ENCODE results near the gene CDH20.
"Not testable (repeated sequence)": the region's sequence is repeated elsewhere in the genome, so short reads cannot be mapped to it uniquely, and the experiment has no call there.

The CDH20 gene

DNA sequence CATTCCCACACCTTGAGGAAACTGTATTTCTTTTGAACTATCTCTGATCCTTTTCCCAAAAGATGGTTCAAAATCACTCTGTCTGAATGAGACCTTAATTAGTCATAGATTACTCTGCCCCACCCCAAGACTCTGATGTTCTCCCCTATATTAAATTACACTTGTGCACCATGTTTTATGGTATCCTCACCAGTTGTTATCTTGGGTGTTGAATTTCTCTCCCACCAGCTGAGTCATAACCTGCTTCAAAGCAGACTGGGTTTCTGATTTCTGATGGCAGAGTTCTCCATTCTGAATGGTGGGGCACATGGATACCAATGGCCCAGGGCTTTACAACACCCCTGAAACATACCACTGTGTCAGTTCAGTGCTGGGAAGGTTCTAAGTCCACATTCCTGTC lies 15.0 kb downstream of the CDH20 start:
- DNase-seq (ENCODE audit: low read depth): no peak

DNA sequence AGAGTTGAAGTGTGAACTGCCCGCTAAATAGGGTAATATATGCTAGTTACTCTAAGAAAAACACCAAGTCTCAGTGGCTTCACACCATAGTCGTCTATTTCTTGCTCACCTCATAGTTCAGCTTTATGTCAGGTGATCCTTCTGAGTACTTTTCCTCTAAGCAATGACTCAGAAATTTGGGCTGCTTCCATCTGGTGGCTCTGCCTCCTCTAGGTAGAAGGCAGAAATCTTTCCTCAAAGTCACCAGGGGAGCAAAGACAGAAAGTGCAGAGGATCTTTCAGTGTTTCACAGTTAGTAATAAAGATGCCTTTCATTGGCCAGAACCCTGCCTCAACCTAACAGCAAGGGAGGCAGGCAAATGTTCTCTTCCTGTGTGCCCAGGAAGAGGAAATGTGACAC lies 17.3 kb downstream of the CDH20 start:
- DNase-seq (ENCODE audit: low read depth): no peak

DNA sequence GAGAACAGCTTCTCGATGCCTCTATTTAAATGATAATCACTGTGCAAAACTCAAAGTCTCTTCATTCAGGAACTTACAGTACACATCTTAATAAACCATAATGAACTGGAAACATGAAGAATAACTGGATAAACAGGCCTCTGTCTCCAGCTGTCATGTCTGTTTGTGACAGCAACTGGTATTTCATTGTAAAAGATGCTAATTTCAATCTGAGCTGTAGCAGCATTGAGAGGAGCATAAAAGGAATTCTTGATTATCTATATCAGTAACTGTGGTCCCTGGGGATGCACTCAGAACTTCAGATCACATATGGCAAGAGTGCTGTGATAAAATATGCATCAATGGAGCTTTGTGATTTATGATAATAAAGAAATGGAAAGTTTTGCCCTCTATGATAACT lies 18.8 kb downstream of the CDH20 start:
- no peak for DNase-seq (ENCODE audit: low read depth)

DNA sequence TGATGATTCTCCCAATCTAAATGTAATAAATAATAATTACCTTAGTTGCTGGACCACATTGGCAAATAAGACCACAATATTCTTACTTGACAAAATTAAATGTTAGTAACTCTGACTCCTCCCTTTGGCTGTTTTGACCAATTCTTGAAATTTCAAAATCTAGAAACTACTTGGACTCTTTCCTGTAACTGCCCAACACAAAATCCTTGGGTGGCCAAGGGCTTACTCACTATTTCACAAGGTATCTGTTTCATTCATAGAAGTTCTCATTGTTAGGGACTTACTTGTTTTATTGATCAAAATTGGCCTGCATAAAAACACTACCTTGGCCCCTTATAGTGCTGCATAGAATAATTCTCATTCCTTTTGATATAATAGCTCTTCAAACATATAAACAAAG lies 19.4 kb downstream of the CDH20 start:
- DNase-seq (ENCODE audit: low read depth): no peak

GRCh38 chr18:61360404-61361383 lies 27.5 kb downstream of the CDH20 start:
- DNase-seq (ENCODE audit: low read depth): no peak

DNA sequence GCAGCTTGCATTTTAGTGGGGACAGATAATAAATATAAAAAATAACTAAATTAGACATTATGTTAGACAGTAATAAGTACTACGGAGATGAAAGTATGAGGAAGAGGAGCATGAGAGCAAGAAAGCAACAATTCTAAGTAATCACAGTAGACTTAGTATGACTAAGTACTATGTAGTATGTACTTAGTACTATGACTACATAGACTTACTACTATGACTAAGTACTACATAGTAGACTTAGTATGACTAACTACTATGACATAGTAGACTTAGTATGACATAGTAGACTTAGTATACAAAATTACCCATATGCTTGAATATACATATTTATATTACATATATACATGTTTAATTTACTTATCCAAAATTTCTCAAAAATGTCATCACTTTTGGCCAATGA lies 29.3 kb downstream of the CDH20 start:
- no peak for DNase-seq (ENCODE audit: low read depth)

DNA sequence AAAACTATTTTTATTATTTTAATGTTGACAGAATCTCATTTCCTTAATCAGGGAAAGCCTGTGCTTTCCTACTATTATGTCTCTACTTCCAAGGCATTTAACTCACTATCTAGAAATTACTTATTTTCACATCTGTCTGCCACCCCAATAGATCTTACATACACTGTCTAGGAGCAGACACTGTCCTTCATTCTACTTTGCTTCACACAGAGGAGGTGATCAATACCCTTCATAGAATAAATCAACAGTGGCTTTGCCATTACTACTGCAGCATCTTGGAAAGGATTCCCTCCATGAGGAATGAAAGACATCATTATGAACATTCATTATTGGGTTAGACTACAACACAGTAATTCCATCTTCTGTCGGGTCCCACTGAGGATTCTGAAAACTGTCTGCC lies 31.7 kb downstream of the CDH20 start:
- no peak for DNase-seq (ENCODE audit: low read depth)

GRCh38 chr18:61368001-61368400 lies 34.8 kb downstream of the CDH20 start:
- no peak for DNase-seq (ENCODE audit: low read depth)

- DNase-seq (ENCODE audit: low read depth): not testable (repeated sequence)
Observed at GRCh38 chr18:61369671-61370070, 36.4 kb downstream of the CDH20 start.

GRCh38 chr18:61371111-61371510 lies 37.9 kb downstream of the CDH20 start:
- no peak for DNase-seq (ENCODE audit: low read depth)

GRCh38 chr18:61379827-61380226 lies 46.6 kb downstream of the CDH20 start:
- no peak for DNase-seq (ENCODE audit: low read depth)

- no peak for DNase-seq (ENCODE audit: low read depth)
Observed at GRCh38 chr18:61388010-61388409, 54.8 kb downstream of the CDH20 start.

DNA sequence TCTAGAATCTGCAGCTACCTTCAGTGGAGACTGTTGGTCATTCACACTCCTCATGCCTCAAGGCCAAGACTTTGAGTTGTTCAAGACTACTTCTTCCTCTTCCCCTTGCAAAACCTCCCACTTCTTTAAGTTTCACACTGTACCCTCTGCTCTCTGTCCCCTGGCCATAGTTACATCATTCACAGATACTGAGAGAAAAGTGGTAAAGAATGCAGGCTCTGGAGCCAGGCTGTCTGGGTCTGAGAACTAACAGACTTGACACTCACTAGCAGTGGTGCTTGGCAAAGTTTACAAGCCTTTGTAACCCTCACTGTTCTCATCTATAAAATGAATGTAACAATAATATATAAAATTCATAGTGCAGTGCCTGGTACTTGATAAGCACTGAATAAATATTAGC lies 61.8 kb downstream of the CDH20 start:
- no peak for DNase-seq (ENCODE audit: low read depth)

GRCh38 chr18:61397222-61397621 lies 64.0 kb downstream of the CDH20 start:
- DNase-seq (ENCODE audit: low read depth): no peak

DNA sequence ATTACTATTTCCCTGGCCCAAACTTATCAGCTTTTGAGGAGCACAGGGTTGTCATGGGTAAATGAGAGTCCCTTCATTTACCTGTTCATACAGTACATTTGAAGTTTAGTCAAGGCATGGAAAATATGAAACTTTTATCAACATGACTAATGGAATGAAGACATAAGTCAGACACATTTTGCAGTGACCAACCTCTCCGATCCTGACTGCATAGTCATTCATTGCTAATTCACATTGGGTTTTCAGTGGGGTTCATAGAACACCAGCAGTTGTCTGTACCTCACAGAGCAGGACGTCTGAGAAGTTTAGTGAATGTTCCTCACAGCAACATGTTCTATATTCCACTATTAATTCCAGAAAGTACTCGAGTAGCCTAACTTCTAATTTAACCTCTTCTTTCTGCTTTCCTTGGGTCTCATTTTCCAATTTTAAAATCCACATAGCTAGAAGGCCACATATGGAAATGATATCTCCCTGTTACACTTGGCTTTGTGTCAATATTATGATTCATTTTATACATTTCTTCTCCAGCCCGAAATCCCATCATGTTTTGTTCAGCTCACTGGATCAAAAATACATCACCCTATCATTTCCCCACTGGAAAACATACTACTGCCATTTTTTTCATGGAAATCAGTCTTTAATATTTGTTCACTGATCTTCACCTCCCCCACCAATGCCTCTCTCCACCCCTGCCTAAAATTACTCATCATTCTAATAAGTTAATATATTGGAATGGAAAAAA lies 65.9 kb downstream of the CDH20 start:
- DNase-seq (ENCODE audit: low read depth): peak; percentile 58

DNA sequence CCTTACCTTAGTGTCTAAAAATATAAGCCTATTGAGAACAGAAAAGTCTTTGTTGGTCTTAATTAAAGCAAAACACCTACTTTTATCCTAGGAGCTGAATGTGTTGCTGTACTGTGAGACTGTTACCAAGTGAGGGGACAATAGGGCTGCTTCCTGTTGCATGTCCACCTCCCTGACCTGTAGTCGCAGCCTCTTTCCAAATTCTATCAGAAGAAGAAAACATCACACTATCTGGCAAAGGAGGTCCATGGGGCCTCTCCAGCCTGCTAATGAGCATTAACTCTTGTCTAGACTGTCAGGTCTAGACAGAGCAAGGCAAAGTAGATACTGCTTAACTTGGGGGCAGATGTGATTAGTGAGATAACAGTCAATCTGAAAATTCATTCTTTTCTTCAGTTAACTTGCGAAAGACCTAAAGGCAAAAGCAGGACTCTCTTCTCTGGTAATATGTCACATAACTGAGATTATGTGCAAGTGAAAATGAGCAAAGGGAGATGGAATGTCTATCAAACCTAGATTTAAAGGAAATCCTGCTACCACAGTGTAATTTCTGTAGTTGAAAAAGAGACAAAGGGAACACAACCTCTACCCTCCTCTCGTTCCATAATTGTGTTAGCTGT lies 66.9 kb downstream of the CDH20 start:
- DNase-seq (ENCODE audit: low read depth): no peak

- DNase-seq (ENCODE audit: low read depth): peak; percentile 48
Observed at GRCh38 chr18:61400716-61401115, 67.5 kb downstream of the CDH20 start.

DNA sequence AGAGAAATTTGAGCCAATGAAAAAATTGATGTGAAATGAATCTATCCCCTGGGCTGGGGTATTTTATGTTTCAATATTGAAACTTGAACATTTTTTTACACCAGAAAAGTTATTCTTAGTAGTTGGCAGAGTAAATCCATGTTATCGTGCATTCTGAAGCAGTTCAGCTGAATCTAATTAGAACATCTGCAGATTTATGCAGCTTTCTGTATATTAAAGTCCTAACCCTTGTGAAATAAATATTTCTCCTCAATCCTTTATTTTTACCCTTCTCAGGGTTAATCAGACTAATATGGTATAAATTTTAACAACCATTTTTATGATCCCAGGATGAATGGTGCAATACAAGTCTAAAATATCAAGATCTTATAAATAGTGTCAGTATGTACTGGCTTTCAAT lies 69.5 kb downstream of the CDH20 start:
- no peak for DNase-seq (ENCODE audit: low read depth)

DNA sequence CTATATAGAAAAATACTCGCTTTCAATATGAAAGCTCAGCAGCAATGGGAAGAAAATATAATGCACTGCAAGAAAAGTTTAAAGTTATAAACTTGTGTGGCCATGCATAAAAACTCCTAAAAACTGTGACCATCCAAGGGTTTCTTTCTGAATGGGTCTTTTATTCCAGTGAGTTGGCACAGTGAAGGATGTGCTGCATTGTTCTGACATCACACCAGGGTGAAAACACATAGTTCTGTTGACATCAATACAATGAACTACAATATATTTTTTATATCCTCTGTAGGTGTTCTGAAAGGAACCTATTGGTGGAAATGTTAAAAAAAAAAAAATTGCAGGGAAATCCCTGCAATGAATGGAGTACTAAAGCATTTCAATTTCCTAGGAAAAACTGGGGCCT lies 80.2 kb downstream of the CDH20 start:
- DNase-seq (ENCODE audit: low read depth): no peak

GRCh38 chr18:61414086-61414485 lies 80.9 kb downstream of the CDH20 start:
- no peak for DNase-seq (ENCODE audit: low read depth)

DNA sequence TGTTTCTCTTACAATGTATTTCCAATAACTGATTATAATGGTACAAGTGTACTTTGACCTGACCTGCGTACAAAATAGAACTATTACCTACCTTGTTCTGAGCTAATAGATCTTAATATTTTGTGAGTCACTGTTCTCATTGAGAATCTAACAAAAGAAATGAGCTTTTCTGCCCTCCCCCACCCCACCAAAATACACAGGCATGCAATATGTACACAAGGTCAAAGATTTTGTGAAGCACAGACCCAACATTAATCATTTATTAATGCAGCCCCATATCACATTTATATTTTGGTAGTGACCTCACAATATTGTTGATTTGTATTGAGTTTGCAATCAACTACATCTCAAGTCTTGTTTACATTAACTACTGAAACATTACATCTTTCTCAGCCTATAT lies 86.5 kb downstream of the CDH20 start:
- DNase-seq (ENCODE audit: low read depth): no peak

DNA sequence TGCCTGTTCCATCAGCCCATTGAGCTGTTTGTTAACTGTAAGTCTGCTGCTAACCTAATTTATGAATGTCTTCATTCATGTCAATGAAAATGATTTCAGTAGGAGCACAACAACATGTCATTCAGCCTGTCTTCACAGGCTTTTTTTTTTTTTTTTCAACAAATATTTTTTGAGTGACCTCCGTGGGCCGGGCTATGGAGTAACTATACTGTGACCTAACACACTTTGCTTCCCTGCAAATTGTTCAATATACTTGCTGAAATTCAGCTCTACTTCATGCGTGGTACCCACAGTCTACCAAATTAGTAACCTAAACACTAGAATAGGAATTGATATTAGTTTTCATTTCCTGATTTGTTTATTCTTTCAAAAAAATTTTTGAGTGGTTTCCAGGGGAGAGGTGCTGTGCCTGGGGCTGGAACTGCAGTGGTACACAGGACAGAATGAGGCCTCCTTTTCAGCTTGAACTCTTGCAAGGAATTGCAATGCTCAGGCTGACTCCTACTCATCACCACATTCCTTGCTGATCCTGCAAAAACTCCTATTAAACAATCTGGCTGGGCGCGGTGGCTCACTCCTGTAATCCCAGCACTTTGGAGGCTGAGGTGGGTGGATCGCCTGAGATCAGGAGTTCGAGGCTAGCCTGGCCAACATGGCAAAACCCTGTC lies 87.1 kb downstream of the CDH20 start:
- no peak for DNase-seq (ENCODE audit: low read depth)

Measured in non-pigmented ciliary epithelial cell (primary cell).